GM21526 (cell line): Measurements from ENCODE around the gene F2R.
"Not testable (repeated sequence)": the region's sequence is repeated elsewhere in the genome, so short reads cannot be mapped to it uniquely, and the experiment has no call there.

ENCODE experiments used
- ATAC-seq: cut with Tn5 transposase; IDR thresholded peaks from one replicate; pipeline ENCODE4 v1.9.1; 2021; ENCODE audit warnings: moderate library complexity; ENCODE audit not compliant: unreplicated experiment, low FRiP score

Gene F2R

DNA sequence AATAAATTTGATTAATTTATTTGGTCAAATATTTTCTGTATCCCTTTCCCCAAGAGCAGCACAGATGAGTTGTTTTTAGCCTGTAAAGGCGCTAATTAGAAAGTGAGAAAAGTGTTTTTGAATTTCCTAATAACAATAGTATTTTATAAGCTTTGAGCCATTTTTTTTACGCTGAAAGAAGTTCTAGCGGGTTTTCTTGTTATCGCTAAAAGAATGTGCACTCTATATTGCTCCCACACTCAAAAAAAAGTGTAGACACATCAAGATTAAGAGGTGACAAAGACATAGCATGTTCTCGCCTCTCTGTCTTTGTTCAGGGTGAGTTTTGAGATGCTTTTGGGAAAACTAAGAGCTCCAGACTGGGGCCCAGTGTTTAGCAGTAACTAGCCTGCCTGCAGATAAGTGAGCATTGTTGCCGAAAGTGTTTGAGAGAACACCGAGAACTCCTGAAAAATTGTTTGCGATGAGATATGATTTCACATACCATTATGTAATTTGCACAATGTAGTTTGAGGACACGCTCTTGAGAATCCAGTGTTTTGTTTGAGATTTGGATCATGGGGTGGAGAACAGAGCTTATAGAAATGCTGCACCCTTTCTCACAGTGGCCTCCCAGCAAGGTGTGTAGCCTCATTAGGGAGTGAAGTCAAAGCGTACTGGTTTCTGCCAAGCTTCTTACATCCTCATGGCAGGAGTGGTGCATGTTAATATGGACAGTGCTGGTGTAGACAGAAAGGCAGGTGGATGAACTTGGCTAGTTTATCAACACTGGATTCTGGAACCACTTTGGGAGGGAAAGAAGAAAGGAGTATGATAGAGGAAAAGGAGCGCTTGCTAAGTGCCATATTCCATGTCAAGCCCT, 1.5 kb downstream of the F2R start:
- no peak for ATAC-seq

GRCh38 chr5:76718381-76718832, 2.5 kb downstream of the F2R start:
- no peak for ATAC-seq

DNA sequence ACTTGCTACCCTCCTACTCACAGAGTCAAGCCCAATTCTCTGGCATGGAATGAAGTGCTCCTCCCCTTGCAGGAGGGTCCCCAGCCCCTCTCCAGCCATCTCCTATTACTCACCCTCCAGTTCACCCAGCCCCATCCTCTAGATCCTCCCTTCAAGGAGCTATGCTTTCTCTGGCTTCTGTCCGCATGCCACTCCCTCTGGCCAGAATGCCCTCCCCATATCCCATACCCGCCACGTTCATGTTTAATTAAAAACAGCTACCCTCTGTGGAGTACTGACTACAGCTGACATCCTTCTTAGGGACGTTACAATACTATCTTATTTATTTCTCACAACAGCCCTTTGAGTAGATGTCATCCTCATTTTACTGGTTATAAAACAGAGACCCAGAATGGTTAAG, 3.0 kb downstream of the F2R start:
- ATAC-seq: no peak

DNA sequence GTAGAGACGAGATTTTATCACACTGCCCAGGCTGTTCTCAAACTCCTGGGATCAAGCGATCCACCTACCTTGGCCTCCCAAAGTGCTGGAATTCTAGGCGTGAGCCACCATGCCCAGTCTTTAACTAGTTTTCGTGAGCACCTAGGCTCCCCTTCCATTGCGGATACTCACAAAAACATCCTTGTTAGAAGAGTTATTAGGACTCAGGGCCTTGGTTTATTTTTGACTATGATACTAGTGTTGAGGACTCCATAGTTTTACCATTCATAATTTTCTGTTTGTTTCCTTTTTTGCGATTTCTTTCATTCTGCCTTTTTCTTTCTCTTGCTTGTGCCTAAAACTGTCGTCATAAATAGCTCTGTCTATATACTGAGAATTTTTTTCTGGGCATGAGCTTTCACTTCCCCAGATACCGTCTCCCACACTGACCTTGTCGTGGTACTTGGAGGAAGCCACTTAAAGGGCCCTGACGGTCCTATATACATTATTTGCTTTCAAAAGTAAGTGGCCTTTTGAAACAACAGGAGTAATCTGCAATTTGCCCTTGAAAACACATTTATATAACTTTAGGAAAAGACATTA, 5.2 kb downstream of the F2R start:
- ATAC-seq: peak; percentile 86

DNA sequence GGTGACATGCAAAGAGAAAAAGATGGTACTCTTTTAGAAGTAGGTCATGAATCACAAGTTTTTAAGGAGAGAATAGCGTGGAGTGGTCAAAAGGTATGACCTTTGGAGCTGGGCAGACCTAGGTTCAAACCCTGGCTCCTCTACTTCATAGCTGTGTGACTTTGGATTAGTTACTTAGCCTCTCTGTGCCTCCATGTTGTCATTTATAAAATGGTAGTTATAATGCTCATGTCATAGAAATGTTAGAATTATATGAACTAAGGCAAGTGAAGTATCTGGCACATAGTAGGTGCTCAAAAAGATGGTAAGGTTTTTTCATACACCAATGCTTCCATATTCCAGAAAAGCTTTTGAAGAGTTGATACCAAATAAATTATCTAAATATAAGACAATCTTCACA, 7.3 kb downstream of the F2R start:
- ATAC-seq: no peak

- no peak for ATAC-seq
These were observed 8.0 kb downstream of the F2R start for GRCh38 chr5:76723906-76724305.

GRCh38 chr5:76724871-76725270, 8.9 kb downstream of the F2R start:
- ATAC-seq: no peak

DNA sequence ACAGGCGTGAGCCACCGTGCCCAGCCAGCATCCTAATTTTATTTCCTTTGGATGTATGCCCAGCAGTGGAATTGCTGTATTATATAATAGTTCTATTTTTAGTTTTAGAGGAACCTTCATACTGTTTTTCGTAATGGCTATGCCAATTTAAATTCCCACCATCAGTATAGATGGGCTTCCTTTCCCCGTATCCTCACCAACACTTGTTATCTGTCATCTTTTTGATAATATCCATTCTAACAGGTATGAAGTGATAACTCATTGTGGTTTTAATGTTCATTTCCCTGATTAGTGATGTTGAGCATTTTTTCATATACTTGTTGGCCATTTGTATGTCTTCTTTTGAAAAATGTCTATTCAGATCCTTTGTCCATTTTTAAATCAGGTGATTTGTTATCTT, 13.0 kb downstream of the F2R start:
- ATAC-seq: no peak

GRCh38 chr5:76729373-76730290, 13.7 kb downstream of the F2R start:
- ATAC-seq: no peak

- ATAC-seq: no peak
These were observed 16.6 kb downstream of the F2R start for GRCh38 chr5:76732405-76733048.

DNA sequence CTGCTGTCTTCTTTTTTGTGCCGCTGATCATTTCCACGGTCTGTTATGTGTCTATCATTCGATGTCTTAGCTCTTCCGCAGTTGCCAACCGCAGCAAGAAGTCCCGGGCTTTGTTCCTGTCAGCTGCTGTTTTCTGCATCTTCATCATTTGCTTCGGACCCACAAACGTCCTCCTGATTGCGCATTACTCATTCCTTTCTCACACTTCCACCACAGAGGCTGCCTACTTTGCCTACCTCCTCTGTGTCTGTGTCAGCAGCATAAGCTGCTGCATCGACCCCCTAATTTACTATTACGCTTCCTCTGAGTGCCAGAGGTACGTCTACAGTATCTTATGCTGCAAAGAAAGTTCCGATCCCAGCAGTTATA, 17.1 kb downstream of the F2R start:
- peak; percentile 68 for ATAC-seq

GRCh38 chr5:76735762-76736545, 20.0 kb downstream of the F2R start:
- ATAC-seq: no peak

- no peak for ATAC-seq
These were observed 21.0 kb downstream of the F2R start for GRCh38 chr5:76736679-76737556.

DNA sequence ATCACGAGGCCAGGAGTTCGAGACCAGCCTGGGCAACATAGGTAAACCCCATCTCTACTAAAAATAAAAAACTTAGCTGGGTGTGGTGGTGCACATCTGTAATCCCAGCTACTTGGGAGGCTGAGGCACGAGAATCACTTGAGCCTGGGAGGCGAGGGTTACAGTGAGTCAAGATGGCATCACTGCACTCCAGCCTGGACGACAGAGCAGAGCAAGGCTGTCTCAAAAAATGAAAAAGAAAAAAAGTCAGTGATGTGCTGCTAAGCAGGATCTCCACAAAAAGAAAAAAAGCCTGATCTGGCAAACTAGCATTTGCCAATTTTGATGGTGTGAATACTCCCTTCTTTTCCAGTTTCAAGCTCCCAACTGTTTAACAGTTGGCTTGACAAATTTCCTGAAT, 21.9 kb downstream of the F2R start:
- no peak for ATAC-seq

DNA sequence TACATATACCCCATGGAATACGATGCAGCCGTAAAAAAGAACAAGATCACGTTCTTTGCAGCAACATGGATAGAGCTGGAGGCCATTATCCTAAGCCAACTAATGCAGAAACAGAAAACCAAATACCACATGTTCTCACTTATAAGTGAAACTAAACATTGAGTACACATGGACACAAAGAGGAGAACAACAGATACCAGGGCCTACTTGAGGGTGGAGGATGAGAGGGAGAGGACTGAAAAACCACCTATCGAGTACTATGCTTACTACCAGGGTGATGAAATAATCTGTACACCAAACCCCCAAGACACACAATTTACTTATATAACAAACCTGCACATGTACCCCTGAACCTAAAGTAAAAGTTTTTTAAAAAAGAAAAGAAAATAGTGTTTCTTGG, 25.6 kb downstream of the F2R start:
- not testable (repeated sequence) for ATAC-seq

DNA sequence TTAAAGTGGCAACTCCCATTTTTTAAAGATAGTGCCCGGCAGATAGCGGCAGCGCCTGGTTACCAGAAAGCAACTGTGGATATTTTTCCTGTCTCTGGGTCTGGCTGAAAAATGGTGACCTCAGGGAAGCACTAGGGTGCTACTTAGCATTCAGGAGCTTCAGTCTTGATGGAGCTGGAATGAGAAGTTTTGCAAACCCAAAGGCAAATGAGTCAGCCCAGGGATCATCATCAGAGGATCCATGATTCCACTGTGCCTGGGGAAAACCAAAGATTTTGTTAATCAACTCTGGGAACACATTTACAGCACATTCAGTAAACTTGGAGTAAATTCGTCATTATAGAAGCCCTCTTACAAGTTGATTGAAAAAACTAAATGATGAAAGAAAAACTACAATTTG, 26.7 kb downstream of the F2R start:
- no peak for ATAC-seq

DNA sequence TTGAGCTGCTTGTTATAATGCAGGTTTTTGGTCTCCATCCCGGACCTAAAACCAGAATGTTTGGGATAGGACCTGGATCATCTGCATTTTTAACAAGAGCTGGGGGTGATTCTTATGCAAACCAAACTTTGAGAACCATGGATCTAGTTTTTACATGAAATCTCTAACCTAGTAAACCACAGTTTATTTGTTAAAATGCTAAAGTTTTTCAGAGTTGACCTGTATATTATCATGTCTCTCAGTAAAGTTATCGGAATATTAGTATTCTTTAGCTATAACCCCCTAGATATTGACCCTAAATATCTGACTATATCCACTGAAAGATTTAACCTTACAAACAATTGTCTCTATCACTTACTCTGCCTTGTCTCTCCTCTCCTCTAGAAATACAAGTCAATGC, 28.7 kb downstream of the F2R start:
- no peak for ATAC-seq

GRCh38 chr5:76745670-76746069, 29.7 kb downstream of the F2R start:
- no peak for ATAC-seq

- no peak for ATAC-seq
These were observed 30.8 kb downstream of the F2R start for GRCh38 chr5:76746677-76747076.
